GM23338 (cell line): ENCODE data around the gene S100A3. TPM values are rescaled to one million over a fixed set of nuclear protein-coding genes. Genes with fewer than 3 reads are reported as not detected.

Source experiments
- ATAC-seq: fragments of 200-7000 bp; cut with Tn5 transposase; 3 replicates; pipeline ENCODE4 v1.9.1; 2020
- DNase-seq: peaks from one replicate; pipeline ENCODE4 v3.0.0-alpha.2; 2015; ENCODE audit warnings: low spot score
- H2AFZ ChIP-seq: fragments of 200-600 bp; sonication (generic); 2 replicates; pipeline ENCODE4 v1.8.0; 2016; ENCODE audit warnings: antibody characterized with exemption, mild to moderate bottlenecking, moderate library complexity
- H3F3A ChIP-seq: fragments of 200-600 bp; sonication (generic); replicated peaks from 2 replicates; pipeline ENCODE4 v1.8.0; 2017; ENCODE audit warnings: antibody characterized with exemption, mixed run types, low read depth
- H3K27ac ChIP-seq: fragments of 200-600 bp; sonication (generic); 2 replicates; pipeline ENCODE4 v1.6.1; 2016; ENCODE audit warnings: low read depth
- H3K27me3 ChIP-seq: fragments of 200-600 bp; sonication (generic); 2 replicates; pipeline ENCODE4 v1.8.0; 2016; ENCODE audit warnings: mild to moderate bottlenecking, mixed run types, moderate library complexity; ENCODE audit not compliant: insufficient read depth
- H3K36me3 ChIP-seq: fragments of 200-600 bp; sonication (generic); 2 replicates; pipeline ENCODE4 v1.8.0; 2016; ENCODE audit warnings: mild to moderate bottlenecking; ENCODE audit not compliant: insufficient read depth
- H3K4me1 ChIP-seq: fragments of 200-600 bp; sonication (generic); 2 replicates; pipeline ENCODE4 v1.8.0; 2016; ENCODE audit warnings: mild to moderate bottlenecking, moderate library complexity; ENCODE audit not compliant: insufficient read depth
- H3K4me2 ChIP-seq: fragments of 200-600 bp; sonication (generic); 2 replicates; pipeline ENCODE4 v1.7.1; 2017; ENCODE audit warnings: mixed run types
- H3K4me3 ChIP-seq: fragments of 200-600 bp; sonication (generic); 2 replicates; pipeline ENCODE4 v1.6.1; 2016; ENCODE audit warnings: mixed run types
- H3K79me2 ChIP-seq: fragments of 200-600 bp; sonication (generic); replicated peaks from 2 replicates; pipeline ENCODE4 v1.8.0; 2017; ENCODE audit warnings: mild to moderate bottlenecking; ENCODE audit not compliant: insufficient read depth
- H3K9me2 ChIP-seq: fragments of 200-600 bp; sonication (generic); 2 replicates; pipeline ENCODE4 v1.8.0; 2017; ENCODE audit not compliant: insufficient read depth
- H4K20me1 ChIP-seq: fragments of 200-600 bp; sonication (generic); replicated peaks from 2 replicates; pipeline ENCODE4 v1.8.0; 2017; ENCODE audit warnings: mild to moderate bottlenecking; ENCODE audit not compliant: insufficient read depth
- H3K27ac Mint-ChIP-seq: 2 replicates; pipeline ENCODE4 v1.8.0; 2020; ENCODE audit warnings: inconsistent platforms, mild to moderate bottlenecking, moderate library complexity, mixed read lengths
- H3K27me3 Mint-ChIP-seq: 3 replicates; pipeline ENCODE4 v1.8.0; 2022; ENCODE audit warnings: low read depth, mild to moderate bottlenecking, moderate library complexity, mixed read lengths, inconsistent platforms; ENCODE audit not compliant: insufficient read depth, poor library complexity
- H3K36me3 Mint-ChIP-seq: 3 replicates; pipeline ENCODE4 v1.8.0; 2021; ENCODE audit warnings: low read depth, mild to moderate bottlenecking, inconsistent platforms, moderate library complexity, mixed read lengths
- H3K4me1 Mint-ChIP-seq: 3 replicates; pipeline ENCODE4 v1.8.0; 2020; ENCODE audit warnings: mild to moderate bottlenecking, inconsistent platforms, mixed read lengths
- H3K4me3 Mint-ChIP-seq: 3 replicates; pipeline ENCODE4 v1.8.0; 2021; ENCODE audit warnings: moderate library complexity, mild to moderate bottlenecking, inconsistent platforms, mixed read lengths
- H3K9me3 Mint-ChIP-seq: 3 replicates; pipeline ENCODE4 v1.8.0; 2020; ENCODE audit warnings: moderate library complexity, mild to moderate bottlenecking, inconsistent platforms, mixed read lengths
- CREB1 ChIP-seq: fragments of 250-450 bp; sonication (Bioruptor Pico); IDR thresholded peaks from 2 replicates; pipeline ENCODE4 v1.5.0; 2020; ENCODE audit warnings: low read depth, mild to moderate bottlenecking, moderate library complexity
- CTCF ChIP-seq, 2 experiments: fragments of 200-600 bp in 1 of 2; sonication (generic) in 1 of 2; conservative IDR thresholded peaks; 2 replicates each; pipeline versions ENCODE4 v1.5.1 to v1.6.1; 2016 to 2017; ENCODE audit warnings: antibody characterized with exemption in 2 of 2, low read depth in 2 of 2, mild to moderate bottlenecking in 2 of 2, moderate library complexity in 1 of 2
- ETS1 ChIP-seq: IDR thresholded peaks from 2 replicates; pipeline ENCODE4 v1.6.1; 2016; ENCODE audit warnings: antibody characterized with exemption
- EZH2 ChIP-seq: fragments of 200-600 bp; sonication (generic); IDR thresholded peaks from one replicate; pipeline ENCODE4 v1.8.0; 2017; ENCODE audit warnings: antibody characterized with exemption, mild to moderate bottlenecking, low read depth; ENCODE audit not compliant: unreplicated experiment
- EZH2phosphoT487 ChIP-seq: fragments of 200-600 bp; sonication (generic); IDR thresholded peaks from one replicate; pipeline ENCODE4 v1.8.1; 2018; ENCODE audit warnings: antibody characterized with exemption; ENCODE audit not compliant: unreplicated experiment
- JUNB ChIP-seq: IDR thresholded peaks from one replicate; pipeline ENCODE4 v1.6.1; 2016; ENCODE audit warnings: antibody characterized with exemption; ENCODE audit not compliant: unreplicated experiment
- NANOG ChIP-seq: IDR thresholded peaks from 2 replicates; pipeline ENCODE4 v1.6.1; 2016; ENCODE audit warnings: antibody characterized with exemption, borderline replicate concordance
- POLR2AphosphoS5 ChIP-seq: IDR thresholded peaks from 2 replicates; pipeline ENCODE4 v1.6.1; 2016; ENCODE audit warnings: antibody characterized with exemption, low read depth
- REST ChIP-seq: IDR thresholded peaks from one replicate; pipeline ENCODE4 v1.6.1; 2018; ENCODE audit warnings: antibody characterized with exemption; ENCODE audit not compliant: unreplicated experiment
- STAT1 ChIP-seq: IDR thresholded peaks from one replicate; pipeline ENCODE4 v1.6.1; 2016; ENCODE audit warnings: antibody characterized with exemption; ENCODE audit not compliant: unreplicated experiment
- ZNF114 ChIP-seq: fragments of 250-450 bp; sonication (Bioruptor Pico); IDR thresholded peaks from 2 replicates; pipeline ENCODE4 v1.5.0; 2020; ENCODE audit warnings: mild to moderate bottlenecking, moderate library complexity
- ZNF331 ChIP-seq: fragments of 250-450 bp; sonication (Bioruptor Pico); IDR thresholded peaks from 2 replicates; pipeline ENCODE4 v1.5.0; 2020; ENCODE audit warnings: low read depth, mild to moderate bottlenecking, moderate library complexity
- ZNF462 ChIP-seq: fragments of 250-450 bp; sonication (Bioruptor Pico); IDR thresholded peaks from 2 replicates; pipeline ENCODE4 v1.5.0; 2020; ENCODE audit warnings: mild to moderate bottlenecking, moderate library complexity
- polyA plus RNA-seq: library from polyadenylated mRNA; unstranded; fragments of >200 nt; fragmentation: Nextera tagmentation; extraction: Ambion mirVana; gene quantifications from 2 replicates; pipeline ENCODE4 v1.2.1, GENCODE V29; 2016
- total RNA-seq: library from RNA; depleted of rRNA; stranded (reverse); fragments of >200 nt; shearing (Covaris generic); gene quantifications from 2 replicates; pipeline ENCODE4 v1.2.3, GENCODE V29; 2014

The S100A3 gene
- total and polyA plus RNA-seq, 2 experiments from 2014 or later: not detected

GRCh38 chr1:153507926-153508583 is 41.0 kb downstream of the S100A3 start:
- no peak for ATAC-seq
- Histone ChIP-seq H3K9me2 (no peaks in the 10 kb centered on the region), H3K36me3 (no peaks in the 10 kb centered on the region), H3K4me3 (no peak overlapping the region), H3K79me2 (no peaks in the 10 kb centered on the region), H2AFZ (no peak overlapping the region; the same call in 1 of the 2 replicates), H3K27me3 (no peaks in the 10 kb centered on the region), H4K20me1 (no peaks in the 10 kb centered on the region), H3F3A (no peaks in the 10 kb centered on the region), H3K27ac (no peak overlapping the region), H3K4me1 (no peaks in the 10 kb centered on the region), H3K4me2 (no peak overlapping the region)
- no peak for TF ChIP-seq JUNB
- no peak for TF ChIP-seq EZH2phosphoT487
- no peak for TF ChIP-seq REST
- TF ChIP-seq NANOG: no peak
- no peak for TF ChIP-seq EZH2
- TF ChIP-seq ETS1: no peak
- TF ChIP-seq STAT1: no peak
- TF ChIP-seq ZNF114: no peak
- no peak for TF ChIP-seq ZNF462 (CRISPR knock-in tag)
- no peak for TF ChIP-seq CTCF (conservative IDR thresholded peaks at IDR 0.05; ENCODE audit: low read depth in 2 of 2)
- TF ChIP-seq CREB1 (CRISPR knock-in tag): no peak
- TF ChIP-seq ZNF331: no peak
- TF ChIP-seq POLR2AphosphoS5: no peak
- Mint-ChIP-seq H3K27me3 (peaks cover 5% of the 10 kb centered on the region), H3K4me3 (no peak overlapping the region), H3K27ac (no peak overlapping the region), H3K4me1 (peaks cover 10% of the 10 kb centered on the region; the same call in 1 of the 3 replicates), H3K36me3 (no peaks in the 10 kb centered on the region), H3K9me3 (no peaks in the 10 kb centered on the region)
- DNase-seq: no peak
